ENCODE results near the gene EXT2.

DNA sequence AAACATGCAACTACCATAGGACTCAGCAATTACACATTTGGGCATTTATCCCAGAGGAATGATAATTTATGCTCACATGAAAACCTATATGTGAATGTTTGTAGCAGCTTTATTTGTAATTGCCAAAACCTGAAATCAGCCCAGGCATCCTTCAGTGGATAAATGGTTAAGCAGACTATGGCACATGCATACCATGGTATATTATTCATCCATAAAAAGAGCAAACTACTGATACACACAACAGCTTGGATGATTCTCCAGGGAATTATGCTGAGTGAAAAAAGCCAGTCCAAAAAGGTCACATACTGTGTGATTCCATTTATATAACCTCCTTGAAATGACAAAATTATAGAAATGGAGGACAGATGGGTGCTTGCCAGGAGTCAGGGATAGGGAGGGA lies 127.8 kb downstream of the EXT2 start:
- TF ChIP-seq, protein P1, sequence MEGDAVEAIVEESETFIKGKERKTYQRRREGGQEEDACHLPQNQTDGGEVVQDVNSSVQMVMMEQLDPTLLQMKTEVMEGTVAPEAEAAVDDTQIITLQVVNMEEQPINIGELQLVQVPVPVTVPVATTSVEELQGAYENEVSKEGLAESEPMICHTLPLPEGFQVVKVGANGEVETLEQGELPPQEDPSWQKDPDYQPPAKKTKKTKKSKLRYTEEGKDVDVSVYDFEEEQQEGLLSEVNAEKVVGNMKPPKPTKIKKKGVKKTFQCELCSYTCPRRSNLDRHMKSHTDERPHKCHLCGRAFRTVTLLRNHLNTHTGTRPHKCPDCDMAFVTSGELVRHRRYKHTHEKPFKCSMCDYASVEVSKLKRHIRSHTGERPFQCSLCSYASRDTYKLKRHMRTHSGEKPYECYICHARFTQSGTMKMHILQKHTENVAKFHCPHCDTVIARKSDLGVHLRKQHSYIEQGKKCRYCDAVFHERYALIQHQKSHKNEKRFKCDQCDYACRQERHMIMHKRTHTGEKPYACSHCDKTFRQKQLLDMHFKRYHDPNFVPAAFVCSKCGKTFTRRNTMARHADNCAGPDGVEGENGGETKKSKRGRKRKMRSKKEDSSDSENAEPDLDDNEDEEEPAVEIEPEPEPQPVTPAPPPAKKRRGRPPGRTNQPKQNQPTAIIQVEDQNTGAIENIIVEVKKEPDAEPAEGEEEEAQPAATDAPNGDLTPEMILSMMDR (IDR thresholded peaks at IDR 0.05; ENCODE audit: low read depth, low read length, poor library complexity, severe bottlenecking), result no peak
- TF ChIP-seq EZH2phosphoT487 (IDR thresholded peaks at IDR 0.05; ENCODE audit: borderline replicate concordance, low read length), result no peak

Data from DOHH2 (cell line).